GM12865 (cell line): Measurements from ENCODE around the gene NAA25.

ENCODE experiments used
- DNase-seq: peaks from one replicate; pipeline ENCODE4 v3.0.0; 2010; ENCODE audit warnings: low read depth
- H3K4me3 ChIP-seq: 2 replicates; pipeline ENCODE4 v1.5.1; 2011; ENCODE audit warnings: mild to moderate bottlenecking, low read depth, low read length, control low read depth
- CTCF ChIP-seq: IDR thresholded peaks from 2 replicates; pipeline ENCODE4 v1.5.1; 2011; ENCODE audit warnings: low read length, control low read depth, low read depth, inconsistent platforms; ENCODE audit not compliant: insufficient read depth; ENCODE audit errors: missing control alignments

The NAA25 gene

GRCh38 chr12:112146123-112146522 lies 37.5 kb upstream of the NAA25 start:
- H3K4me3 ChIP-seq: no peak overlapping the region
- no peak for TF ChIP-seq CTCF
- DNase-seq: no peak

- TF ChIP-seq CTCF: no peak
- no peak for DNase-seq
- no peak overlapping the region for H3K4me3 ChIP-seq
Observed at GRCh38 chr12:112140728-112141127, 32.1 kb upstream of the NAA25 start.

- no peak overlapping the region for H3K4me3 ChIP-seq
- TF ChIP-seq CTCF: no peak
- DNase-seq: no peak
Observed at GRCh38 chr12:112134731-112135130, 26.1 kb upstream of the NAA25 start.

GRCh38 chr12:112133418-112133817 lies 24.8 kb upstream of the NAA25 start:
- no peak for TF ChIP-seq CTCF
- H3K4me3 ChIP-seq: no peak overlapping the region
- no peak for DNase-seq

- TF ChIP-seq CTCF: no peak
- H3K4me3 ChIP-seq: no peak overlapping the region
- no peak for DNase-seq
Observed at GRCh38 chr12:112131686-112132085, 23.1 kb upstream of the NAA25 start.

- peak overlapping the region; percentile 55 for H3K4me3 ChIP-seq
- DNase-seq: peak; percentile 68
- TF ChIP-seq CTCF: no peak
Observed at GRCh38 chr12:112130441-112130998, 21.9 kb upstream of the NAA25 start.

GRCh38 chr12:112126911-112127310 lies 18.3 kb upstream of the NAA25 start:
- peak overlapping the region; percentile 91 for H3K4me3 ChIP-seq
- DNase-seq: no peak
- TF ChIP-seq CTCF: no peak
